ENCODE data around the gene PRRC2B.

PRRC2B gene

GRCh38 chr9:131485728-131486422 is 92.0 kb downstream of the PRRC2B start:
- DNase-seq (ENCODE audit: low spot score) = no peak
- Histone ChIP-seq H3K27ac (no peak overlapping the region), H3K4me3 (no peak overlapping the region)
- no peak for TF ChIP-seq CTCF (IDR thresholded peaks at IDR 0.05)

GRCh38 chr9:131487001-131487400 is 93.1 kb downstream of the PRRC2B start:
- Histone ChIP-seq H3K27ac (no peak overlapping the region), H3K4me3 (no peak overlapping the region)
- no peak for TF ChIP-seq CTCF (IDR thresholded peaks at IDR 0.05)
- no peak for DNase-seq (ENCODE audit: low spot score)

- DNase-seq (ENCODE audit: low spot score) = no peak
- Histone ChIP-seq H3K4me3 (no peak overlapping the region), H3K27ac (no peak overlapping the region)
- no peak for TF ChIP-seq CTCF (IDR thresholded peaks at IDR 0.05)
Observed at GRCh38 chr9:131487621-131488031, 93.7 kb downstream of the PRRC2B start.

GRCh38 chr9:131490514-131490913 is 96.6 kb downstream of the PRRC2B start:
- H3K4me3 ChIP-seq = no peak overlapping the region

GRCh38 chr9:131491001-131491710 is 97.3 kb downstream of the PRRC2B start:
- DNase-seq (ENCODE audit: low spot score) = no peak
- no peak overlapping the region for H3K4me3 ChIP-seq
- TF ChIP-seq CTCF (IDR thresholded peaks at IDR 0.05) = no peak
- H3K27ac ChIP-seq = no peak overlapping the region

More at GRCh38 chr9:131490514-131490913, 96.6 kb downstream of the PRRC2B start:
- no peak for TF ChIP-seq CTCF (IDR thresholded peaks at IDR 0.05)
- no peak overlapping the region for H3K27ac ChIP-seq
- no peak for DNase-seq (ENCODE audit: low spot score)

GRCh38 chr9:131492070-131492469 is 98.2 kb downstream of the PRRC2B start:
- Histone ChIP-seq H3K4me3 (no peak overlapping the region), H3K27ac (no peak overlapping the region)
- no peak for TF ChIP-seq CTCF (IDR thresholded peaks at IDR 0.05)
- DNase-seq (ENCODE audit: low spot score) = no peak
